A549 (cell line): ENCODE data around the gene ATN1.

Experiments used
- CHD2 ChIP-seq: fragments of 150-350 bp; IDR thresholded peaks from 2 replicates; pipeline ENCODE4 v1.6.1; 2014; ENCODE audit warnings: low read length; ENCODE audit not compliant: partially characterized antibody
- EP300 ChIP-seq, 2 experiments: fragments of >200 bp; sonication (Bioruptor Twin); formaldehyde crosslinking; IDR thresholded peaks; 2 replicates in 1 of 2; 3 replicates in 1 of 2; pipeline ENCODE4 v1.6.1; 2016 to 2017
- FOSL2 ChIP-seq, 2 experiments: fragments of 450-650 bp in 1 of 2; fragments of >200 bp in 1 of 2; sonication (Bioruptor Twin) in 1 of 2; formaldehyde crosslinking; IDR thresholded peaks; 2 replicates each; pipeline versions ENCODE4 v1.5.0 to v1.6.1; 2016 to 2020; ENCODE audit warnings: mild to moderate bottlenecking in 1 of 2, moderate library complexity in 1 of 2
- GATA3 ChIP-seq: IDR thresholded peaks from 2 replicates; pipeline ENCODE4 v1.6.1; 2012; ENCODE audit warnings: borderline replicate concordance
- HEYL ChIP-seq: fragments of 250-450 bp; sonication (Bioruptor Pico); IDR thresholded peaks from 2 replicates; pipeline ENCODE4 v1.8.0; 2021; ENCODE audit warnings: mild to moderate bottlenecking, moderate library complexity
- MAZ ChIP-seq: fragments of 150-350 bp; IDR thresholded peaks from 2 replicates; pipeline ENCODE4 v1.6.1; 2014; ENCODE audit warnings: antibody characterized with exemption, low read depth, low read length, borderline replicate concordance
- POLR2A ChIP-seq: IDR thresholded peaks from 2 replicates; pipeline ENCODE4 v1.6.1; 2012; ENCODE audit warnings: mild to moderate bottlenecking, low read length
- RAD21 ChIP-seq, 2 experiments: fragments of >200 bp in 1 of 2; sonication (Bioruptor Twin) in 1 of 2; formaldehyde crosslinking in 1 of 2; IDR thresholded peaks in 1 of 2; conservative IDR thresholded peaks in 1 of 2; 2 replicates in 1 of 2; 3 replicates in 1 of 2; pipeline ENCODE4 v1.6.1; 2012 to 2018; ENCODE audit warnings: inconsistent platforms in 1 of 2
- RFX5 ChIP-seq: fragments of 450-650 bp; IDR thresholded peaks from 2 replicates; pipeline ENCODE4 v1.7.1; 2014; ENCODE audit warnings: antibody characterized with exemption, mild to moderate bottlenecking, moderate library complexity
- SREBF2 ChIP-seq: fragments of 450-650 bp; IDR thresholded peaks from 2 replicates; pipeline ENCODE4 v1.6.1; 2014; ENCODE audit warnings: mild to moderate bottlenecking, moderate library complexity
- TF ChIP-seq, protein P1 (sequence below): IDR thresholded peaks from 2 replicates; pipeline ENCODE4 v1.6.1; 2012
- TF ChIP-seq, protein P2 (sequence below): fragments of >200 bp; sonication (Bioruptor Twin); formaldehyde crosslinking; IDR thresholded peaks from 3 replicates; pipeline ENCODE4 v1.5.1; 2016

DNA sequence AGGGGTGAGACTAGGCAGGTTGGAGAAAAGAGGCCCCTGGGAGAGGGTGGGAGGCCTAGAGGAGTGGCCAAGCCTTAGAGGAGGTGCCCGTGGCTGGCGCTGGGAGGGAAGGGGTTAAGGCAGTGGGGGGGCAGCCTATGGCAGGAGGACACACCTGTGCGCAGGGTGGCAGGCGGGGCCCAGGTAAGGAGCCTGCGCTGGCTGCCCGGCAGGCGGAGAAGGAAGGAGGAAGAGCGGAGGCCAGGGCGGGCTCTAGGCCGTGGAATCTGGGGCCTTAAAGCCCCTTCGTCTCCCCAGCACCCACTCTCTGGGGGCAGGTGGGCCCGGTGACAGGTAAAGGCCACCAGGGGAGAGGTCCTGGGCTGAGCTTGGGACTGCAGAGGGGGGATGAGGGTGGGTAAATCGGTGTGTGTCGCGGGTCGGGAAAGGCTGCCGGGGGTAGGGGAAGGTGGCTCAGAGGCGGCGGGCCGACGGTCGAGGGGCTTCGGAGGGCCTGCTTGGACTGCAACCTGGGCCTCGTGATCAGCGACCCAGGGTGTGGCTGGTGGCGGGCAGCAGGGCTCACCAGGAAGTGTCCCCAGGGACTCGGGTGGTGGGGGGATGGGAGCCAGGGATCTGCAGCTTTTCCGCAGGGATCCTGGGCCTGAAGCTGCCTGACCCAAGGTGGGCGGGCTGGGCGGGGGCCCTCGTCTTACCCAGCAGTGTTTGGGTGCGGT, 35.4 kb downstream of the ATN1 start:
- TF ChIP-seq FOSL2 (IDR thresholded peaks at IDR 0.05) (no peak), FOSL2 (CRISPR knock-in tag; IDR thresholded peaks at IDR 0.05) (no peak), SREBF2 (no peak), MAZ (no peak), RFX5 (no peak), RAD21 (conservative IDR thresholded peaks at IDR 0.05 in 1 of 2, IDR thresholded peaks at IDR 0.05 in 1 of 2) (no peak), CHD2 (no peak), POLR2A (no peak), EP300 (IDR thresholded peaks at IDR 0.05) (no peak), HEYL (CRISPR knock-in tag) (no peak), GATA3 (no peak)
- TF ChIP-seq, protein P1, sequence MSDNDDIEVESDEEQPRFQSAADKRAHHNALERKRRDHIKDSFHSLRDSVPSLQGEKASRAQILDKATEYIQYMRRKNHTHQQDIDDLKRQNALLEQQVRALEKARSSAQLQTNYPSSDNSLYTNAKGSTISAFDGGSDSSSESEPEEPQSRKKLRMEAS, result no peak
- TF ChIP-seq, protein P2, sequence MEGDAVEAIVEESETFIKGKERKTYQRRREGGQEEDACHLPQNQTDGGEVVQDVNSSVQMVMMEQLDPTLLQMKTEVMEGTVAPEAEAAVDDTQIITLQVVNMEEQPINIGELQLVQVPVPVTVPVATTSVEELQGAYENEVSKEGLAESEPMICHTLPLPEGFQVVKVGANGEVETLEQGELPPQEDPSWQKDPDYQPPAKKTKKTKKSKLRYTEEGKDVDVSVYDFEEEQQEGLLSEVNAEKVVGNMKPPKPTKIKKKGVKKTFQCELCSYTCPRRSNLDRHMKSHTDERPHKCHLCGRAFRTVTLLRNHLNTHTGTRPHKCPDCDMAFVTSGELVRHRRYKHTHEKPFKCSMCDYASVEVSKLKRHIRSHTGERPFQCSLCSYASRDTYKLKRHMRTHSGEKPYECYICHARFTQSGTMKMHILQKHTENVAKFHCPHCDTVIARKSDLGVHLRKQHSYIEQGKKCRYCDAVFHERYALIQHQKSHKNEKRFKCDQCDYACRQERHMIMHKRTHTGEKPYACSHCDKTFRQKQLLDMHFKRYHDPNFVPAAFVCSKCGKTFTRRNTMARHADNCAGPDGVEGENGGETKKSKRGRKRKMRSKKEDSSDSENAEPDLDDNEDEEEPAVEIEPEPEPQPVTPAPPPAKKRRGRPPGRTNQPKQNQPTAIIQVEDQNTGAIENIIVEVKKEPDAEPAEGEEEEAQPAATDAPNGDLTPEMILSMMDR, result no peak
